Ovary (tissue), 3 donors: Measurements from ENCODE around the gene KL.

Source experiments
- POLR2A ChIP-seq: fragments of 450-650 bp; IDR thresholded peaks from one replicate; pipeline ENCODE4 v1.6.1; 2017; ENCODE audit warnings: antibody characterized with exemption, mild to moderate bottlenecking, moderate library complexity
- TF ChIP-seq, protein P1 (sequence below), 3 donors: fragments of 450-650 bp in 2 of 3; fragments of 200-600 bp in 1 of 3; IDR thresholded peaks; one replicate each; pipeline versions ENCODE4 v1.5.1 to v1.8.0; 2016 to 2022; ENCODE audit warnings: antibody characterized with exemption in 3 of 3, mild to moderate bottlenecking in 1 of 3
- donor health status: DM: no; HTN: no; CAD: no.

DNA sequence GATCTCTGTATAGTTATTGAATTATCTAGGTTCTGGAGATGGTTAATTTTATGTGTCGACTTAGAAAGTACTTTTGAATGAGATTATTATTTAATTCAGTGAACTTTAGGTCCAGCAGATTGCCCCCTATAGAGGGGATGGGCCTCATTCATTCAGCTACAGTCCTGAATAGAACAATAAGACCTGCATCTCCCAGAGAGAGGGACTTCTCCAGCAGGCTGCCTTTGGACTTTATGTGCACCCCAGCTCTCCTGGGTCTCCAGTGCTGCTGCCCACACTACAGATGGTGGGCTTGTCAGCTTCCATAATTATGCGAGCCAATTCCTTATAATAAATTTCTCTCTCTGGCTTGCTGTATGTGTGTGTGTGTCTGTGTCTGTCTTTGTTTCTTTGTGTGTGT, 39.3 kb upstream of the KL start:
- TF ChIP-seq, protein P1, sequence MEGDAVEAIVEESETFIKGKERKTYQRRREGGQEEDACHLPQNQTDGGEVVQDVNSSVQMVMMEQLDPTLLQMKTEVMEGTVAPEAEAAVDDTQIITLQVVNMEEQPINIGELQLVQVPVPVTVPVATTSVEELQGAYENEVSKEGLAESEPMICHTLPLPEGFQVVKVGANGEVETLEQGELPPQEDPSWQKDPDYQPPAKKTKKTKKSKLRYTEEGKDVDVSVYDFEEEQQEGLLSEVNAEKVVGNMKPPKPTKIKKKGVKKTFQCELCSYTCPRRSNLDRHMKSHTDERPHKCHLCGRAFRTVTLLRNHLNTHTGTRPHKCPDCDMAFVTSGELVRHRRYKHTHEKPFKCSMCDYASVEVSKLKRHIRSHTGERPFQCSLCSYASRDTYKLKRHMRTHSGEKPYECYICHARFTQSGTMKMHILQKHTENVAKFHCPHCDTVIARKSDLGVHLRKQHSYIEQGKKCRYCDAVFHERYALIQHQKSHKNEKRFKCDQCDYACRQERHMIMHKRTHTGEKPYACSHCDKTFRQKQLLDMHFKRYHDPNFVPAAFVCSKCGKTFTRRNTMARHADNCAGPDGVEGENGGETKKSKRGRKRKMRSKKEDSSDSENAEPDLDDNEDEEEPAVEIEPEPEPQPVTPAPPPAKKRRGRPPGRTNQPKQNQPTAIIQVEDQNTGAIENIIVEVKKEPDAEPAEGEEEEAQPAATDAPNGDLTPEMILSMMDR (IDR thresholded peaks at IDR 0.05): no peak
- no peak for TF ChIP-seq POLR2A
